ENCODE results near the gene LTBP2. TPM values are rescaled to one million over a fixed set of nuclear protein-coding genes. Genes with fewer than 3 reads are reported as not detected.

The LTBP2 gene
- total RNA-seq, 4 donors from 2014 or later = 81.3 to 240 (median 189) TPM

GRCh38 chr14:74500417-74501134, 111.5 kb downstream of the LTBP2 start:
- TF ChIP-seq, protein P1, sequence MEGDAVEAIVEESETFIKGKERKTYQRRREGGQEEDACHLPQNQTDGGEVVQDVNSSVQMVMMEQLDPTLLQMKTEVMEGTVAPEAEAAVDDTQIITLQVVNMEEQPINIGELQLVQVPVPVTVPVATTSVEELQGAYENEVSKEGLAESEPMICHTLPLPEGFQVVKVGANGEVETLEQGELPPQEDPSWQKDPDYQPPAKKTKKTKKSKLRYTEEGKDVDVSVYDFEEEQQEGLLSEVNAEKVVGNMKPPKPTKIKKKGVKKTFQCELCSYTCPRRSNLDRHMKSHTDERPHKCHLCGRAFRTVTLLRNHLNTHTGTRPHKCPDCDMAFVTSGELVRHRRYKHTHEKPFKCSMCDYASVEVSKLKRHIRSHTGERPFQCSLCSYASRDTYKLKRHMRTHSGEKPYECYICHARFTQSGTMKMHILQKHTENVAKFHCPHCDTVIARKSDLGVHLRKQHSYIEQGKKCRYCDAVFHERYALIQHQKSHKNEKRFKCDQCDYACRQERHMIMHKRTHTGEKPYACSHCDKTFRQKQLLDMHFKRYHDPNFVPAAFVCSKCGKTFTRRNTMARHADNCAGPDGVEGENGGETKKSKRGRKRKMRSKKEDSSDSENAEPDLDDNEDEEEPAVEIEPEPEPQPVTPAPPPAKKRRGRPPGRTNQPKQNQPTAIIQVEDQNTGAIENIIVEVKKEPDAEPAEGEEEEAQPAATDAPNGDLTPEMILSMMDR (IDR thresholded peaks at IDR 0.05) = no peak
- TF ChIP-seq POLR2A (IDR thresholded peaks at IDR 0.05) = no peak
- H3K4me3 ChIP-seq (replicated peaks in 1 of 3) = no peak overlapping the region
- H3K9me3 ChIP-seq = no peaks in the 10 kb centered on the region
- intact Hi-C loops (cut with DNase I) = loop anchor here (2.0 to 5.0 kb wide), 2 partner anchors 112 to 212 kb away; partner anchors contain the start of genes AREL1, FCF1 and LTBP2
- H3K36me3 ChIP-seq = peaks cover 19 to 29% of the 10 kb centered on the region in 2 donors
- 91 to 96% methylated on average over 6 to 9 of the region's 10 CpGs for WGBS, 2 donors
- no peak for DNase-seq
- peaks cover 7 to 9% of the 10 kb centered on the region in 2 donors for H3K4me1 ChIP-seq
- H3K27me3 ChIP-seq = no peaks in the 10 kb centered on the region
- peak overlapping the region in 1 of 3 donors; percentile 14 for H3K27ac ChIP-seq

- DNase-seq = no peak
- Histone ChIP-seq H3K27me3 (no peaks in the 10 kb centered on the region), H3K36me3 (peaks cover 2 to 10% of the 10 kb centered on the region in 2 donors), H3K4me1 (peaks cover 11 to 23% of the 10 kb centered on the region in 2 donors), H3K9me3 (no peaks in the 10 kb centered on the region), H3K4me3 (replicated peaks in 1 of 3) (no peak overlapping the region), H3K27ac (no peak overlapping the region)
- intact Hi-C loops (cut with DNase I) = no loop called here
- TF ChIP-seq, protein P1 (IDR thresholded peaks at IDR 0.05) = no peak
- TF ChIP-seq POLR2A (IDR thresholded peaks at IDR 0.05) = no peak
- whole genome bisulfite sequencing, 2 donors = 50 to 77% methylated on average over 2 of the region's 2 CpGs
These were observed 116.7 kb downstream of the LTBP2 start for GRCh38 chr14:74495356-74495755.

DNA sequence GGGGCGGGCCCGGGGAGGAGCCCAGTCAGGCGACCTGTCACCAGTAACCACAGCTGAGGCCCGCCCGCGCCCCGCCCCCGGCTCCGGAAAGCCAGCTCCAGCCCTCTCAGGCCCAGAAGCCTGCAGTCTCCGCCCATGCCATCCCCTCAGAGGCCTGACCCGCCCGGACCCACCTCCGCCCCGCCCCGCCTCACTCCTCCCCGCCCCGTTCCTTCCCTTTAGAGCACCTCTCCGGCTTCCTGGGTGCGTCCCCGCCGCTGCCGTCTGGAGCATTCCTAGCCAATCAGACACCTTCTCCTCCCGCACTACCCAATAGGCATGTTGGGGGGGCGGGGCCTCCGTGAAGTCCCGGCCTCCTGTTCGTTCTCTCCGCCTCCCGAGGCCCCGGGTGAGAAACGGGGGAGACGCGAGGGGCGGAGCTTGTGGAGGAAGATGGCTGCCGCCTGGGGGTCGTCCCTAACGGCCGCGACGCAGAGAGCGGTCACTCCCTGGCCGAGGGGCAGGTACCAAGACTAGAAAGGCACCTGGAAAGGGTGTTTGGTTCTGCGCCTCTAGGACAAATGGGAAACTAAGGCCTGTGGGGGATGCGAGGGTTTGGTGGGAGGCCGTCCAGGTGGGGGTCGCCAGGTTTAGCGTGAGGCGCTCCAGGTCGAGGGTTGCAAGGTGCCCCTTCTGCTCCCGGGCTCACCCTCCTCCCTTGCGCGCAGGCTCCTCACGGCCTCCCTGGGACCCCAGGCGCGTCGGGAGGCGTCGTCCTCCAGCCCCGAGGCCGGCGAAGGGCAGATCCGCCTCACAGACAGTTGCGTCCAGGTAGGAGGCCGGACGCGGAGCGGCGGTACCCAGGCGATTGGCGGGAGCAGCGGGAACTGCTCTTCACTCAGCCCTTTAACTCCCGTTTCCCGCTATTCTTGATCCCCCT, 118.4 kb downstream of the LTBP2 start, which contains the start of gene ISCA2:
Gene ISCA2, plus strand, starts transcription at position 423 of the 919 bp plus-strand sequence. Its CDS starts 10 bp downstream, at position 433.
- no peaks in the 10 kb centered on the region for H3K36me3 ChIP-seq
- H3K27me3 ChIP-seq = no peaks in the 10 kb centered on the region
- peaks cover 18 to 38% of the 10 kb centered on the region in 2 donors for H3K4me1 ChIP-seq
- 0% methylated on average over 12 to 15 of the region's 73 CpGs for WGBS, 2 donors
- H3K9me3 ChIP-seq = no peaks in the 10 kb centered on the region
- TF ChIP-seq POLR2A (IDR thresholded peaks at IDR 0.05) = peak in 1 of 2 donors; percentile 39
- TF ChIP-seq, protein P1 (IDR thresholded peaks at IDR 0.05) = peak in 2 of 6 experiments; percentile 1 to 10
- peak within 1 kb of the TSS; percentile 87 to 99 (median 94) for H3K27ac ChIP-seq
- peak within 1 kb of the TSS; percentile 45 to 99 (median 84) for H3K4me3 ChIP-seq (replicated peaks in 1 of 3)
- intact Hi-C loops (cut with DNase I) = loop anchor here (5.0 kb wide), 1 partner anchor 131 kb away; no protein-coding TSS in a partner anchor
- peak; percentile 100 for DNase-seq

GRCh38 chr14:74492776-74493342, 119.2 kb downstream of the LTBP2 start, which contains the start of gene NPC2:
NPC2 (minus strand) TSS chr14:74493305; CDS start chr14:74493274, 31 bp downstream.
- WGBS, 2 donors = 0% methylated on average over 20 to 25 of the region's 35 CpGs
- Histone ChIP-seq H3K27me3 (no peaks in the 10 kb centered on the region), H3K9me3 (no peaks in the 10 kb centered on the region), H3K4me3 (replicated peaks in 1 of 3) (peak within 1 kb of the TSS; percentile 45 to 99 (median 84)), H3K27ac (peak within 1 kb of the TSS; percentile 87 to 99 (median 94)), H3K4me1 (peaks cover 25 to 46% of the 10 kb centered on the region in 2 donors), H3K36me3 (no peaks in the 10 kb centered on the region)
- TF ChIP-seq, protein P1 (IDR thresholded peaks at IDR 0.05) = no peak
- peak; percentile 54 to 92 for TF ChIP-seq POLR2A (IDR thresholded peaks at IDR 0.05)
- intact Hi-C loops (cut with DNase I) = loop anchor here (5.0 kb wide), 1 partner anchor 131 kb away; no protein-coding TSS in a partner anchor
- no peak for DNase-seq

Data from thyroid gland (tissue), 4 donors.